Ascending aorta (tissue), 2 donors: Measurements from ENCODE around the gene COL20A1. TPM values are rescaled to one million over a fixed set of nuclear protein-coding genes. Genes with fewer than 3 reads are reported as not detected.

ENCODE experiments used
- DNase-seq, 2 donors: peaks; one replicate each; pipeline ENCODE4 v3.0.0-alpha.2; 2019; ENCODE audit warnings: low spot score in 2 of 2
- H3K27ac ChIP-seq, 2 donors: fragments of 200-600 bp; sonication (generic); one replicate each; pipeline ENCODE4 v1.5.1; 2016 to 2017; ENCODE audit warnings: mild to moderate bottlenecking in 1 of 2
- H3K27me3 ChIP-seq: fragments of 200-600 bp; sonication (generic); one replicate; pipeline ENCODE4 v1.5.1; 2017
- H3K36me3 ChIP-seq, 2 donors: fragments of 200-600 bp; sonication (generic); one replicate each; pipeline ENCODE4 v1.5.1; 2016
- H3K4me1 ChIP-seq, 2 donors: fragments of 200-600 bp; sonication (generic); one replicate each; pipeline ENCODE4 v1.5.1; 2016 to 2017; ENCODE audit warnings: mild to moderate bottlenecking in 1 of 2
- H3K4me3 ChIP-seq, 2 donors: fragments of 200-600 bp; sonication (generic); one replicate each; pipeline ENCODE4 v1.5.1; 2016 to 2017; ENCODE audit warnings: mild to moderate bottlenecking in 1 of 2
- H3K9me3 ChIP-seq, 2 donors: fragments of 200-600 bp; sonication (generic); one replicate each; pipeline ENCODE4 v1.5.1; 2016
- intact Hi-C: fragments of 100-400 bp; cut with DNase I; formaldehyde crosslinking; loops from one replicate; pipeline ENCODE4 v1.15.1; 2023
- total RNA-seq: library from RNA; depleted of rRNA; stranded (reverse); fragments of >200 nt; gene quantifications from one replicate; pipeline ENCODE4 v1.1.0, GENCODE V29; 2016
- TF ChIP-seq, protein P1 (sequence below), 3 experiments: fragments of 200-600 bp in 2 of 3; fragments of 450-650 bp in 1 of 3; sonication (generic) in 2 of 3; IDR thresholded peaks; one replicate each; pipeline ENCODE4 v1.5.1; 2016 to 2019; ENCODE audit warnings: antibody characterized with exemption in 3 of 3, mild to moderate bottlenecking in 1 of 3, moderate library complexity in 1 of 3

COL20A1 gene
- total RNA-seq, 1 donor from 2014 or later, result not detected

- Histone ChIP-seq H3K27ac (no peak overlapping the region), H3K4me1 (no peaks in the 10 kb centered on the region), H3K4me3 (no peak overlapping the region), H3K9me3 (no peaks in the 10 kb centered on the region), H3K27me3 (no peaks in the 10 kb centered on the region), H3K36me3 (no peaks in the 10 kb centered on the region)
- DNase-seq, result peak in 1 of 2 donors; percentile 62
- intact Hi-C loops, result no loop called here
- TF ChIP-seq, protein P1, sequence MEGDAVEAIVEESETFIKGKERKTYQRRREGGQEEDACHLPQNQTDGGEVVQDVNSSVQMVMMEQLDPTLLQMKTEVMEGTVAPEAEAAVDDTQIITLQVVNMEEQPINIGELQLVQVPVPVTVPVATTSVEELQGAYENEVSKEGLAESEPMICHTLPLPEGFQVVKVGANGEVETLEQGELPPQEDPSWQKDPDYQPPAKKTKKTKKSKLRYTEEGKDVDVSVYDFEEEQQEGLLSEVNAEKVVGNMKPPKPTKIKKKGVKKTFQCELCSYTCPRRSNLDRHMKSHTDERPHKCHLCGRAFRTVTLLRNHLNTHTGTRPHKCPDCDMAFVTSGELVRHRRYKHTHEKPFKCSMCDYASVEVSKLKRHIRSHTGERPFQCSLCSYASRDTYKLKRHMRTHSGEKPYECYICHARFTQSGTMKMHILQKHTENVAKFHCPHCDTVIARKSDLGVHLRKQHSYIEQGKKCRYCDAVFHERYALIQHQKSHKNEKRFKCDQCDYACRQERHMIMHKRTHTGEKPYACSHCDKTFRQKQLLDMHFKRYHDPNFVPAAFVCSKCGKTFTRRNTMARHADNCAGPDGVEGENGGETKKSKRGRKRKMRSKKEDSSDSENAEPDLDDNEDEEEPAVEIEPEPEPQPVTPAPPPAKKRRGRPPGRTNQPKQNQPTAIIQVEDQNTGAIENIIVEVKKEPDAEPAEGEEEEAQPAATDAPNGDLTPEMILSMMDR (IDR thresholded peaks at IDR 0.05), result no peak
These were observed 28.3 kb downstream of the COL20A1 start for GRCh38 chr20:63321148-63321831.

DNA sequence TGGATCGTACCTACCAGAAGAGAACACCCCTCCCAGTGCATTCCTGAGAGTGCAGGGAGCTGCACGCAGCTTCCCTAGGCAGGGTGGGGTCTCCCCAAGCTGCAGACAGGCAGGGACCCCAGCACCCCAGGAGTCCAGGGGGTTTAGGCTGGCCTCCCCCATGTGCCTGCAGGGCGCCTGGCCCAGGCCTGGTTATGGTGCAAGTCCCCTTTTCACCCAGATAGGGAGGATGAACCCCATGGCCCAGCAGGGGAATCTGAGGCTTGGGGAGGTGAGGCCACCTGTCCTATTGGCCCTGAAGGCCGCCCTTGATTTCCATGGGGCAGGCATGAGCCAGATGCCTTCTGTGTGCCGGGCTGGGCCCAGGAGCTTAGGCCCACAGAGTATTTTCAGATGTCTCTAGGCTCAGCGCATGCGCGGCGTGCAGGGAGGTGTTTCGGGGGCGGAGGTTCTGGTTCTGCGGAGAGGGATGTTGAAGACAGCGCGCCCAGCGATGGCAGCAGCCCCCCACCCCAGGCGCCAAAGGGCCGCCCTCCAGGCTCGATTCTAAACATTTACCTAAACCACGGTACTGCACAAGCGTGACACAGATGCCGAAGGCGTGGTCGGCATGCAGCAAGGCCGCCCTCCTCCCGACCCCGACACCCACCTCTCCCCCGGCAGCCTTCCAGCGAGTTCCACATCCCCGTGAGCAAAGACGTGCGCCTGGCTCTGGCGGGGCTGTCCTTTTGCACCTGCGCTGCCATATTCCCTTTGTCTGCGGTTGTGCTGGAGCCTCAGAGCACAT lies 29.4 kb downstream of the COL20A1 start:
- DNase-seq, result peak in 1 of 2 donors; percentile 50
- Histone ChIP-seq H3K4me1 (no peaks in the 10 kb centered on the region), H3K27ac (no peak overlapping the region), H3K36me3 (no peaks in the 10 kb centered on the region), H3K27me3 (no peaks in the 10 kb centered on the region), H3K9me3 (no peaks in the 10 kb centered on the region), H3K4me3 (no peak overlapping the region)
- TF ChIP-seq, protein P1 (IDR thresholded peaks at IDR 0.05), result no peak
- intact Hi-C loops, result no loop called here

DNA sequence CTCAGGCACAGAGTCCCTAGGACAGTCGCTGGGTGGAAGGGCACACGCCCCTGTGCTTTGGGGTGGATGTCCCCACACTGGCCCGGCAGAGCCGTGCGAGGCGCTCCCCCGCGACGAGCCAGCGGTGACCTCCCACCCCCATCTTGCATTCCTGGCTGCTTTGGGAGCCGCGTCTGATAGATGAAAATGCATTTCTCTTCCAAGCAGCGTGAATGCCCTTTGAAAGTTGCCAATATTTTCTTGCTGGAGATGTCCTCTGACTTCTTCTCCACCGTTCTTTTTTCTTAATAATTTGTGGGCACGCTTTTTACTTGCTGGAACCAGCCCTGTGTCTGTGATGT lies 29.9 kb downstream of the COL20A1 start:
- H3K36me3 ChIP-seq, result no peaks in the 10 kb centered on the region
- TF ChIP-seq, protein P1 (IDR thresholded peaks at IDR 0.05), result no peak
- DNase-seq, result no peak
- no peaks in the 10 kb centered on the region for H3K4me1 ChIP-seq
- no peak overlapping the region for H3K27ac ChIP-seq
- H3K4me3 ChIP-seq, result no peak overlapping the region
- no peaks in the 10 kb centered on the region for H3K27me3 ChIP-seq
- intact Hi-C loops, result no loop called here
- H3K9me3 ChIP-seq, result no peaks in the 10 kb centered on the region

GRCh38 chr20:63323357-63323981 lies 30.5 kb downstream of the COL20A1 start:
- no peaks in the 10 kb centered on the region for H3K27me3 ChIP-seq
- no peak overlapping the region for H3K4me3 ChIP-seq
- H3K4me1 ChIP-seq, result no peaks in the 10 kb centered on the region
- H3K9me3 ChIP-seq, result no peaks in the 10 kb centered on the region
- H3K27ac ChIP-seq, result no peak overlapping the region
- DNase-seq, result peak in 1 of 2 donors; percentile 33
- intact Hi-C loops, result no loop called here
- TF ChIP-seq, protein P1 (IDR thresholded peaks at IDR 0.05), result no peak
- H3K36me3 ChIP-seq, result no peaks in the 10 kb centered on the region

- DNase-seq, result peak in 1 of 2 donors; percentile 56
- no peak overlapping the region for H3K4me3 ChIP-seq
- H3K27ac ChIP-seq, result no peak overlapping the region
- H3K36me3 ChIP-seq, result no peaks in the 10 kb centered on the region
- intact Hi-C loops, result no loop called here
- no peaks in the 10 kb centered on the region for H3K4me1 ChIP-seq
- TF ChIP-seq, protein P1 (IDR thresholded peaks at IDR 0.05), result no peak
- H3K9me3 ChIP-seq, result no peaks in the 10 kb centered on the region
- H3K27me3 ChIP-seq, result no peaks in the 10 kb centered on the region
These were observed 32.1 kb downstream of the COL20A1 start for GRCh38 chr20:63325021-63325471.
